CD8-positive, alpha-beta memory T cell (primary cell): ENCODE measurements around the gene C1orf174. TPM values are rescaled to one million over a fixed set of nuclear protein-coding genes. Genes with fewer than 3 reads are reported as not detected.
A peak's percentile ranks its signal among the peaks of the same experiment; 100 is the strongest.

Experiments
- CTCF ChIA-PET: fragments of 350-600 bp; sonication (Branson Sonifier 250); formaldehyde crosslinking; loops from one replicate; lab custom pipeline; 2021; ENCODE audit warnings: antibody characterized with exemption; lab: Charles Lee
- POLR2A ChIA-PET: fragments of 350-600 bp; sonication (Branson Sonifier 250); formaldehyde crosslinking; loops from one replicate; lab custom pipeline; 2021; ENCODE audit warnings: antibody characterized with exemption; lab: Charles Lee
- DNase-seq, 5 donors: peaks; one replicate each; pipeline versions ENCODE4 v3.0.0 to v3.0.0-alpha.2; 2020 to 2022; ENCODE audit warnings: mixed read lengths in 1 of 5
- H3K27ac ChIP-seq: one replicate; pipeline ENCODE4 v1.7.0; 2013; ENCODE audit warnings: low read depth, mild to moderate bottlenecking, low read length, moderate library complexity
- H3K27me3 ChIP-seq: 2 replicates; pipeline ENCODE4 v1.7.0; 2013; ENCODE audit warnings: low read length, mild to moderate bottlenecking; ENCODE audit not compliant: insufficient read depth, poor library complexity, severe bottlenecking
- H3K36me3 ChIP-seq: 2 replicates; pipeline ENCODE4 v1.7.0; 2013; ENCODE audit warnings: mild to moderate bottlenecking, low read length, moderate library complexity; ENCODE audit not compliant: insufficient read depth
- H3K4me1 ChIP-seq: 2 replicates; pipeline ENCODE4 v1.7.0; 2013; ENCODE audit warnings: mild to moderate bottlenecking, low read length, moderate library complexity; ENCODE audit not compliant: insufficient read depth
- H3K4me3 ChIP-seq: 2 replicates; pipeline ENCODE4 v1.7.0; 2013; ENCODE audit warnings: mild to moderate bottlenecking, low read length
- H3K9me3 ChIP-seq: 2 replicates; pipeline ENCODE4 v1.7.0; 2013; ENCODE audit warnings: mild to moderate bottlenecking, low read length
- H3K27ac Mint-ChIP-seq, 8 donors: one replicate each; pipeline ENCODE4 v1.8.0; 2020 to 2021; ENCODE audit warnings: mixed read lengths in 8 of 8, mild to moderate bottlenecking in 6 of 8, inconsistent platforms in 3 of 8, moderate library complexity in 3 of 8
- H3K27me3 Mint-ChIP-seq, 2 donors: one replicate each; pipeline ENCODE4 v1.8.0; 2020 to 2021; ENCODE audit warnings: mixed read lengths in 2 of 2, mild to moderate bottlenecking in 1 of 2, moderate library complexity in 1 of 2
- H3K36me3 Mint-ChIP-seq, 3 donors: one replicate each; pipeline ENCODE4 v1.8.0; 2020 to 2021; ENCODE audit warnings: mixed read lengths in 3 of 3, inconsistent platforms in 1 of 3, mild to moderate bottlenecking in 1 of 3
- H3K4me1 Mint-ChIP-seq, 3 donors: one replicate each; pipeline ENCODE4 v1.8.0; 2020 to 2021; ENCODE audit warnings: mixed read lengths in 3 of 3, inconsistent platforms in 1 of 3, mild to moderate bottlenecking in 1 of 3
- H3K4me3 Mint-ChIP-seq, 7 donors: one replicate each; pipeline ENCODE4 v1.8.0; 2020 to 2021; ENCODE audit warnings: mixed read lengths in 7 of 7, mild to moderate bottlenecking in 6 of 7, moderate library complexity in 4 of 7, inconsistent platforms in 2 of 7
- H3K9me3 Mint-ChIP-seq, 5 donors: one replicate each; pipeline ENCODE4 v1.8.0; 2020 to 2022; ENCODE audit warnings: mixed read lengths in 5 of 5, mild to moderate bottlenecking in 3 of 5, moderate library complexity in 2 of 5, inconsistent platforms in 1 of 5
- polyA plus RNA-seq: library from polyadenylated mRNA; unstranded; fragments of 300-500 nt; fragmentation: Illumina TruSeq; gene quantifications from one replicate; pipeline ENCODE4 v1.2.3, GENCODE V29; 2021
- total RNA-seq, 2 experiments: library from RNA; stranded (reverse); gene quantifications; one replicate each; pipeline ENCODE4 v1.2.3, GENCODE V29; 2021

C1orf174 gene
- total and polyA plus RNA-seq, 3 experiments from 2014 or later: 31.1 to 51.8 (median 49.7) TPM

GRCh38 chr1:3879787-3880428, 20.2 kb downstream of the C1orf174 start:
- no peaks in the 10 kb centered on the region for H3K27me3 ChIP-seq
- Mint-ChIP-seq H3K27me3 (no peaks in the 10 kb centered on the region), H3K36me3 (peaks cover 20 to 76% (median 28%) of the 10 kb centered on the region in 3 donors), H3K4me1 (peaks cover 0 to 14% (median 9%) of the 10 kb centered on the region in 3 donors), H3K4me3 (no peak overlapping the region), H3K9me3 (no peaks in the 10 kb centered on the region), H3K27ac (peak overlapping the region in 2 of 8 donors; percentile 23 to 92)
- no peak overlapping the region for H3K4me3 ChIP-seq
- ChIA-PET POLR2A (no interaction called here), CTCF (no interaction called here)
- H3K27ac ChIP-seq: no peak overlapping the region
- no peak for DNase-seq
- H3K9me3 ChIP-seq: no peaks in the 10 kb centered on the region
- H3K4me1 ChIP-seq: no peaks in the 10 kb centered on the region
- H3K36me3 ChIP-seq: peaks cover 30% of the 10 kb centered on the region

DNA sequence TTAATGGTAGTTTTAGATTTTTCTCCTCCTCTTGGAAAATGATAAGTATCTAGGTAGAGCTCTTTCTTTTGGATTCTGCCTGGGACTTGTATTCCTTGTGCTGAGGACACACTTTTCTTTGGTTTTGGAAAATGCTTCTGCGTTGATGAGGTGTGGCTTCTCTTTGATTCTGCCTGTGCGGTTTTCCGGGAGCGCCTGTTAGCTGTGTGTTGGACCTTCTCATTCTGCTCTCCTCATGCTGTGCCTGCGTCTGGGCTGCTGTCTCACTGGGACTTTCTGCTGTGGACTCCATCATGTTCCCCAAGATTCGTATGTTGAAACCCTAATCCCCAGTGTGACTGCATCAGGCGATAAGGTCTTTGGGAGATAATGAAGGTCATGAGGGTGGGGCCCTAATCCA, 21.0 kb downstream of the C1orf174 start:
- H3K4me3 Mint-ChIP-seq: no peak overlapping the region
- H3K27ac ChIP-seq: no peak overlapping the region
- POLR2A ChIA-PET: no interaction called here

DNA sequence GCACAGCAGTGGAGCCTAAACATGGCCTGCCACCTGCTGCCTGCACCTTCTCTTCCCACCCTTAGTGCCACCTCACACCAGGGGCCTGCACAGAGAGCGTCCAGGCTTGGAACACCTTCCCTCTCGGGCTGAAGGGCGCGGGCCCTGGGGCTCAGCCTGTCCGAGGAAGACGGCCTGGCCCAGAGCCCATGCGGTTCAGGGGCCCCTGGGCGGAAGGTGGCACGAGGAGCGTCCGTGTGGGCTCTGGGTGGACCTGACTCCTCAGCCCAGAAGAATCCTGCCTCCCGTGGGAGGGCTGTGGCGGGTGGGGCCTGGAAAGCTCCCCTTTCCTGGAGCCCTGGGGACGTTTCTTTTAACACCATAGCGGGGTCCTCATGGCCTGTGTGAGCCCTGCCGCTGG, 23.4 kb downstream of the C1orf174 start:
- ChIA-PET POLR2A (no interaction called here), CTCF (no interaction called here)
- H3K4me1 Mint-ChIP-seq: peaks cover 0 to 8% (median 4%) of the 10 kb centered on the region in 3 donors
- Histone ChIP-seq H3K4me3 (no peak overlapping the region), H3K9me3 (no peaks in the 10 kb centered on the region), H3K27ac (no peak overlapping the region), H3K27me3 (no peaks in the 10 kb centered on the region), H3K4me1 (no peaks in the 10 kb centered on the region), H3K36me3 (peaks cover 32% of the 10 kb centered on the region)
- peaks cover 15 to 78% (median 22%) of the 10 kb centered on the region in 3 donors for H3K36me3 Mint-ChIP-seq
- no peak overlapping the region for H3K27ac Mint-ChIP-seq
- DNase-seq: no peak
- no peak overlapping the region for H3K4me3 Mint-ChIP-seq
- H3K27me3 Mint-ChIP-seq: no peaks in the 10 kb centered on the region
- no peaks in the 10 kb centered on the region for H3K9me3 Mint-ChIP-seq

More for the DNA sequence above, 21.0 kb downstream of the C1orf174 start:
- Histone ChIP-seq H3K4me3 (no peak overlapping the region), H3K27me3 (no peaks in the 10 kb centered on the region), H3K36me3 (peaks cover 32% of the 10 kb centered on the region), H3K9me3 (no peaks in the 10 kb centered on the region), H3K4me1 (no peaks in the 10 kb centered on the region)
- Mint-ChIP-seq H3K9me3 (no peaks in the 10 kb centered on the region), H3K27ac (peak overlapping the region in 1 of 8 donors; percentile 70), H3K4me1 (peaks cover 0 to 14% (median 9%) of the 10 kb centered on the region in 3 donors), H3K36me3 (peaks cover 20 to 71% (median 25%) of the 10 kb centered on the region in 3 donors), H3K27me3 (no peaks in the 10 kb centered on the region)
- CTCF ChIA-PET: no interaction called here
- no peak for DNase-seq

GRCh38 chr1:3874736-3875135, 25.3 kb downstream of the C1orf174 start:
- H3K27ac ChIP-seq: no peak overlapping the region
- ChIA-PET CTCF (no interaction called here), POLR2A (no interaction called here)
- no peaks in the 10 kb centered on the region for H3K9me3 ChIP-seq
- no peaks in the 10 kb centered on the region for H3K4me1 ChIP-seq
- H3K36me3 ChIP-seq: peaks cover 31% of the 10 kb centered on the region
- no peak for DNase-seq
- no peak overlapping the region for H3K4me3 Mint-ChIP-seq
- H3K27me3 ChIP-seq: no peaks in the 10 kb centered on the region
- no peaks in the 10 kb centered on the region for H3K9me3 Mint-ChIP-seq
- no peak overlapping the region for H3K27ac Mint-ChIP-seq
- peaks cover 15 to 85% (median 22%) of the 10 kb centered on the region in 3 donors for H3K36me3 Mint-ChIP-seq
- H3K27me3 Mint-ChIP-seq: no peaks in the 10 kb centered on the region
- H3K4me1 Mint-ChIP-seq: peaks cover 0 to 4% (median 0%) of the 10 kb centered on the region in 3 donors
- H3K4me3 ChIP-seq: no peak overlapping the region

GRCh38 chr1:3872546-3872945, 27.5 kb downstream of the C1orf174 start:
- Mint-ChIP-seq H3K4me3 (no peak overlapping the region), H3K27me3 (no peaks in the 10 kb centered on the region), H3K27ac (no peak overlapping the region), H3K36me3 (peaks cover 6 to 85% (median 9%) of the 10 kb centered on the region in 3 donors), H3K9me3 (no peaks in the 10 kb centered on the region), H3K4me1 (no peaks in the 10 kb centered on the region)
- Histone ChIP-seq H3K9me3 (no peaks in the 10 kb centered on the region), H3K36me3 (peaks cover 31% of the 10 kb centered on the region), H3K4me1 (no peaks in the 10 kb centered on the region), H3K27me3 (no peaks in the 10 kb centered on the region), H3K4me3 (no peak overlapping the region), H3K27ac (no peak overlapping the region)
- POLR2A ChIA-PET: no interaction called here
- CTCF ChIA-PET: no interaction called here
- DNase-seq: no peak

- ChIA-PET CTCF (no interaction called here), POLR2A (no interaction called here)
- H3K36me3 Mint-ChIP-seq: peaks cover 6 to 86% (median 13%) of the 10 kb centered on the region in 3 donors
- Histone ChIP-seq H3K9me3 (no peaks in the 10 kb centered on the region), H3K4me3 (no peak overlapping the region), H3K4me1 (no peaks in the 10 kb centered on the region), H3K27ac (no peak overlapping the region), H3K27me3 (no peaks in the 10 kb centered on the region), H3K36me3 (peaks cover 31% of the 10 kb centered on the region)
- H3K4me1 Mint-ChIP-seq: no peaks in the 10 kb centered on the region
- no peaks in the 10 kb centered on the region for H3K9me3 Mint-ChIP-seq
- no peak for DNase-seq
- H3K4me3 Mint-ChIP-seq: no peak overlapping the region
- no peaks in the 10 kb centered on the region for H3K27me3 Mint-ChIP-seq
- H3K27ac Mint-ChIP-seq: peak overlapping the region in 1 of 8 donors; percentile 47
Observed at GRCh38 chr1:3871451-3871805, 28.6 kb downstream of the C1orf174 start.

- POLR2A ChIA-PET: no interaction called here
Observed at GRCh38 chr1:3869751-3870301, 30.2 kb downstream of the C1orf174 start.

GRCh38 chr1:3868464-3869006, 31.5 kb downstream of the C1orf174 start:
- ChIA-PET CTCF (interaction anchor here (1.6 kb wide), 1 partner anchor 11 kb away, joined by 4 read pairs; the partner anchor contains the start of gene DFFB), POLR2A (no interaction called here)
- H3K27ac ChIP-seq: no peak overlapping the region
- H3K27ac Mint-ChIP-seq: peak overlapping the region in 2 of 8 donors; percentile 12 to 94
- no peaks in the 10 kb centered on the region for H3K9me3 ChIP-seq
- no peaks in the 10 kb centered on the region for H3K27me3 Mint-ChIP-seq
- no peak overlapping the region for H3K4me3 Mint-ChIP-seq
- peaks cover 0 to 9% (median 6%) of the 10 kb centered on the region in 3 donors for H3K4me1 Mint-ChIP-seq
- peaks cover 21% of the 10 kb centered on the region for H3K36me3 ChIP-seq
- H3K9me3 Mint-ChIP-seq: no peaks in the 10 kb centered on the region
- no peak overlapping the region for H3K4me3 ChIP-seq
- H3K36me3 Mint-ChIP-seq: peaks cover 0 to 72% (median 6%) of the 10 kb centered on the region in 3 donors
- H3K4me1 ChIP-seq: no peaks in the 10 kb centered on the region
- H3K27me3 ChIP-seq: no peaks in the 10 kb centered on the region
- DNase-seq: no peak

More at GRCh38 chr1:3869751-3870301, 30.2 kb downstream of the C1orf174 start:
- H3K4me1 Mint-ChIP-seq: peaks cover 0 to 6% (median 5%) of the 10 kb centered on the region in 3 donors
- Histone ChIP-seq H3K9me3 (no peaks in the 10 kb centered on the region), H3K4me1 (no peaks in the 10 kb centered on the region), H3K27me3 (no peaks in the 10 kb centered on the region), H3K36me3 (peaks cover 25% of the 10 kb centered on the region), H3K27ac (peak overlapping the region; percentile 47), H3K4me3 (no peak overlapping the region)
- H3K36me3 Mint-ChIP-seq: peaks cover 0 to 77% (median 6%) of the 10 kb centered on the region in 3 donors
- no peaks in the 10 kb centered on the region for H3K27me3 Mint-ChIP-seq
- peak overlapping the region in 1 of 8 donors; percentile 82 for H3K27ac Mint-ChIP-seq
- H3K4me3 Mint-ChIP-seq: no peak overlapping the region
- no peak for DNase-seq
- H3K9me3 Mint-ChIP-seq: no peaks in the 10 kb centered on the region
- CTCF ChIA-PET: interaction anchor here (1.6 kb wide), 1 partner anchor 12 kb away, joined by 4 read pairs; the partner anchor contains the start of gene DFFB
